Activated CD8-positive, alpha-beta memory T cell treated with anti-CD3 and anti-CD28 coated beads for 36 hours (primary cell): ENCODE data around the gene ANXA1. TPM values are rescaled to one million over a fixed set of nuclear protein-coding genes. Genes with fewer than 3 reads are reported as not detected.
"Not testable (repeated sequence)": the region's sequence is repeated elsewhere in the genome, so short reads cannot be mapped to it uniquely, and the experiment has no call there.

ENCODE experiments used
- CTCF ChIA-PET: fragments of 350-600 bp; sonication (Branson Sonifier 250); formaldehyde crosslinking; loops from one replicate; lab custom pipeline; 2021; ENCODE audit warnings: antibody characterized with exemption; lab: Charles Lee
- POLR2A ChIA-PET: fragments of 350-600 bp; sonication (Branson Sonifier 250); formaldehyde crosslinking; loops from one replicate; lab custom pipeline; 2021; ENCODE audit warnings: antibody characterized with exemption; lab: Charles Lee
- total RNA-seq, 2 experiments: library from RNA; stranded (reverse); gene quantifications; one replicate each; pipeline ENCODE4 v1.2.3, GENCODE V29; 2021

ANXA1 gene
- total RNA-seq, 2 experiments from 2014 or later = 79.6 to 80.8 TPM

GRCh38 chr9:73183917-73184861, 32.5 kb downstream of the ANXA1 start:
- CTCF ChIA-PET = interaction anchor here (1.0 to 5.6 kb wide), 2 partner anchors 75 to 77 kb away, joined by 4 to 29 read pairs; no protein-coding TSS in a partner anchor
- POLR2A ChIA-PET = no interaction called here

GRCh38 chr9:73191109-73191508, 39.4 kb downstream of the ANXA1 start:
- POLR2A ChIA-PET, CTCF ChIA-PET: not testable (repeated sequence)

- ChIA-PET CTCF (no interaction called here), POLR2A (no interaction called here)
Measured at GRCh38 chr9:73194284-73194683, 42.6 kb downstream of the ANXA1 start.

- POLR2A ChIA-PET = no interaction called here
- CTCF ChIA-PET = no interaction called here
Measured at GRCh38 chr9:73199448-73199847, 47.8 kb downstream of the ANXA1 start.

- ChIA-PET POLR2A (no interaction called here), CTCF (interaction anchor here (1.5 kb wide), 1 partner anchor 9 kb away, joined by 3 read pairs; no protein-coding TSS in a partner anchor)
Measured at GRCh38 chr9:73199886-73200285, 48.2 kb downstream of the ANXA1 start.

GRCh38 chr9:73200694-73201452, 49.2 kb downstream of the ANXA1 start:
- CTCF ChIA-PET = interaction anchor here (0.7 to 1.5 kb wide), 9 partner anchors 8 to 1606 kb away, joined by 3 to 7 read pairs (median 5); no protein-coding TSS in a partner anchor
- POLR2A ChIA-PET = no interaction called here

GRCh38 chr9:73202980-73203379, 51.3 kb downstream of the ANXA1 start:
- ChIA-PET CTCF (no interaction called here), POLR2A (no interaction called here)

- ChIA-PET POLR2A (no interaction called here), CTCF (no interaction called here)
Measured at GRCh38 chr9:73204936-73205335, 53.3 kb downstream of the ANXA1 start.

GRCh38 chr9:73206851-73207250, 55.2 kb downstream of the ANXA1 start:
- ChIA-PET POLR2A (no interaction called here), CTCF (no interaction called here)

GRCh38 chr9:73210886-73211666, 59.4 kb downstream of the ANXA1 start:
- ChIA-PET CTCF (interaction anchor here (0.6 kb wide), 1 partner anchor 10 kb away, joined by 5 read pairs; no protein-coding TSS in a partner anchor), POLR2A (interaction anchor here (0.6 kb wide), 1 partner anchor 1742 kb away, joined by 7 read pairs; no protein-coding TSS in a partner anchor)

GRCh38 chr9:73213300-73213699, 61.6 kb downstream of the ANXA1 start:
- CTCF ChIA-PET = no interaction called here

GRCh38 chr9:73215249-73215648, 63.6 kb downstream of the ANXA1 start:
- POLR2A ChIA-PET = no interaction called here
- CTCF ChIA-PET = no interaction called here

More at GRCh38 chr9:73213300-73213699, 61.6 kb downstream of the ANXA1 start:
- POLR2A ChIA-PET = no interaction called here

- ChIA-PET POLR2A (interaction anchor here (0.6 kb wide), 1 partner anchor 720 kb away, joined by 3 read pairs; no protein-coding TSS in a partner anchor), CTCF (no interaction called here)
Measured at GRCh38 chr9:73216100-73216499, 64.4 kb downstream of the ANXA1 start.

Other genes with a start within 250 kb of the ANXA1 start
- not detected for gene ALDH1A1, start 198.8 kb upstream of the ANXA1 start, total RNA-seq